Anterior cingulate cortex (tissue), 58 donors: ENCODE measurements around the gene CELA1.
"Not testable (repeated sequence)": the region's sequence is repeated elsewhere in the genome, so short reads cannot be mapped to it uniquely, and the experiment has no call there.

Experiments
- DNase-seq, 58 donors: peaks; one replicate each; lab custom pipeline; 2025; lab: John Stamatoyannopoulos, UW

Gene CELA1

GRCh38 chr12:51321882-51322281 lies 24.6 kb downstream of the CELA1 start:
- DNase-seq: no peak

- DNase-seq: no peak
These were observed 25.7 kb downstream of the CELA1 start for GRCh38 chr12:51320695-51321320.

- DNase-seq: no peak
These were observed 26.2 kb downstream of the CELA1 start for GRCh38 chr12:51320311-51320694.

GRCh38 chr12:51318846-51319599 lies 27.5 kb downstream of the CELA1 start:
- no peak for DNase-seq

- not testable (repeated sequence) for DNase-seq
These were observed 28.2 kb downstream of the CELA1 start for GRCh38 chr12:51318057-51318806.

- no peak for DNase-seq
These were observed 35.1 kb downstream of the CELA1 start for GRCh38 chr12:51311389-51311788.

GRCh38 chr12:51307655-51308593 lies 38.6 kb downstream of the CELA1 start:
- DNase-seq: no peak

GRCh38 chr12:51306507-51306906 lies 40.0 kb downstream of the CELA1 start:
- DNase-seq: no peak

- not testable (repeated sequence) for DNase-seq
These were observed 45.7 kb downstream of the CELA1 start for GRCh38 chr12:51300768-51301167.

GRCh38 chr12:51295651-51296050 lies 50.8 kb downstream of the CELA1 start:
- DNase-seq: no peak

- DNase-seq: not testable (repeated sequence)
These were observed 52.4 kb downstream of the CELA1 start for GRCh38 chr12:51294097-51294496.

GRCh38 chr12:51293696-51294095 lies 52.8 kb downstream of the CELA1 start:
- no peak for DNase-seq

GRCh38 chr12:51291603-51292513 lies 54.6 kb downstream of the CELA1 start:
- peak in 13 of 58 donors; percentile 3 to 13 (median 9) for DNase-seq

- DNase-seq: no peak
These were observed 60.6 kb downstream of the CELA1 start for GRCh38 chr12:51285843-51286242.

- DNase-seq: no peak
These were observed 65.1 kb downstream of the CELA1 start for GRCh38 chr12:51281202-51281924.
